B cell (primary cell): ENCODE results near the gene ADGRA3. TPM values are rescaled to one million over a fixed set of nuclear protein-coding genes. Genes with fewer than 3 reads are reported as not detected.

Experiments
- ATAC-seq: fragments of 200-7000 bp; cut with Tn5 transposase; one replicate; pipeline ENCODE4 v1.10.0; 2021; ENCODE audit warnings: low read depth, mild to moderate bottlenecking, moderate number of reproducible peaks, moderate library complexity
- CTCF ChIA-PET: fragments of 350-600 bp; sonication (Branson Sonifier 250); formaldehyde crosslinking; loops from one replicate; lab custom pipeline; 2021; ENCODE audit warnings: antibody characterized with exemption, inconsistent platforms; lab: Charles Lee
- POLR2A ChIA-PET: fragments of 350-600 bp; sonication (Branson Sonifier 250); formaldehyde crosslinking; loops from one replicate; lab custom pipeline; 2021; ENCODE audit warnings: antibody characterized with exemption; lab: Charles Lee
- DNase-seq: peaks from one replicate; pipeline ENCODE4 v3.0.0; 2013
- H2AFZ ChIP-seq: 2 replicates; pipeline ENCODE4 v1.6.1; 2012; ENCODE audit warnings: mild to moderate bottlenecking, low read depth, low read length; ENCODE audit not compliant: insufficient read depth, poor library complexity, severe bottlenecking
- H3K27ac ChIP-seq, 2 donors: 1 replicate in 1 of 2; 2 replicates in 1 of 2; pipeline ENCODE4 v1.5.1; 2012 to 2013; ENCODE audit warnings: low read length in 2 of 2, mild to moderate bottlenecking in 2 of 2, moderate library complexity in 1 of 2
- H3K27me3 ChIP-seq, 4 experiments: fragments of 200-600 bp in 1 of 4; sonication (generic) in 1 of 4; replicated peaks in 1 of 4; 1 replicate in 2 of 4; 2 replicates in 2 of 4; pipeline versions ENCODE4 v1.6.1 to v1.7.0; 2013 to 2016; ENCODE audit warnings: low read length in 3 of 4, mild to moderate bottlenecking in 2 of 4, mixed read lengths in 1 of 4, moderate library complexity in 1 of 4; ENCODE audit not compliant: insufficient read depth in 4 of 4, control insufficient read depth in 3 of 4; ENCODE audit errors: control extremely low read depth in 1 of 4
- H3K36me3 ChIP-seq, 2 experiments: replicated peaks in 1 of 2; 1 replicate in 1 of 2; 2 replicates in 1 of 2; pipeline versions ENCODE4 v1.6.1 to v1.7.1; 2013; ENCODE audit warnings: low read length in 1 of 2; ENCODE audit not compliant: insufficient read depth in 2 of 2, control insufficient read depth in 1 of 2; ENCODE audit errors: control extremely low read depth in 1 of 2, extremely low read depth in 1 of 2
- H3K4me1 ChIP-seq, 2 donors: fragments of 200-600 bp in 1 of 2; sonication (generic) in 1 of 2; 1 replicate in 1 of 2; 2 replicates in 1 of 2; pipeline versions ENCODE4 v1.5.1 to v1.6.1; 2013 to 2017; ENCODE audit warnings: low read length in 2 of 2; ENCODE audit not compliant: control insufficient read depth in 2 of 2, insufficient read depth in 2 of 2
- H3K4me2 ChIP-seq: replicated peaks from 2 replicates; pipeline ENCODE3; 2012; ENCODE audit warnings: mild to moderate bottlenecking, low read depth, low read length; ENCODE audit not compliant: poor library complexity, severe bottlenecking
- H3K4me3 ChIP-seq, 5 experiments: fragments of 200-600 bp in 1 of 5; sonication (generic) in 1 of 5; 1 replicate in 3 of 5; 2 replicates in 2 of 5; pipeline versions ENCODE4 v1.5.1 to v1.7.0; 2011 to 2016; ENCODE audit warnings: low read length in 4 of 5, mild to moderate bottlenecking in 4 of 5, low read depth in 2 of 5, control low read depth in 1 of 5, moderate library complexity in 1 of 5; ENCODE audit not compliant: insufficient read depth in 1 of 5; ENCODE audit errors: control extremely low read depth in 1 of 5, extremely low read depth in 1 of 5
- H3K79me2 ChIP-seq: fragments of 200-600 bp; sonication (generic); one replicate; pipeline ENCODE4 v1.6.0; 2016; ENCODE audit warnings: low read length; ENCODE audit not compliant: control insufficient read depth, insufficient read depth
- H3K9ac ChIP-seq: fragments of 200-600 bp; sonication (generic); 2 replicates; pipeline ENCODE4 v1.6.1; 2017; ENCODE audit warnings: mild to moderate bottlenecking, low read length, moderate library complexity
- H3K9me3 ChIP-seq, 3 donors: one replicate each; pipeline versions ENCODE4 v1.6.1 to v1.7.1; 2013; ENCODE audit warnings: low read length in 2 of 3; ENCODE audit not compliant: control insufficient read depth in 2 of 3, insufficient read depth in 1 of 3; ENCODE audit errors: control extremely low read depth in 1 of 3
- H4K20me1 ChIP-seq: 2 replicates; pipeline ENCODE4 v1.6.0; 2012; ENCODE audit warnings: mild to moderate bottlenecking, low read length; ENCODE audit not compliant: insufficient read depth, control insufficient read depth, poor library complexity, severe bottlenecking
- H3K27ac Mint-ChIP-seq: one replicate; pipeline ENCODE4 v1.8.0; 2021; ENCODE audit warnings: mixed read lengths
- H3K27me3 Mint-ChIP-seq: one replicate; pipeline ENCODE4 v1.8.0; 2021; ENCODE audit warnings: mixed read lengths
- H3K4me1 Mint-ChIP-seq: one replicate; pipeline ENCODE4 v1.8.0; 2021; ENCODE audit warnings: mixed read lengths
- H3K4me3 Mint-ChIP-seq: one replicate; pipeline ENCODE4 v1.8.0; 2021; ENCODE audit warnings: mixed read lengths
- H3K9me3 Mint-ChIP-seq: one replicate; pipeline ENCODE4 v1.8.0; 2022; ENCODE audit warnings: mixed read lengths; ENCODE audit not compliant: insufficient read depth
- EZH2 ChIP-seq: IDR thresholded peaks from 2 replicates; pipeline ENCODE4 v1.6.1; 2012; ENCODE audit warnings: borderline replicate concordance, low read depth, mild to moderate bottlenecking, moderate library complexity, low read length; ENCODE audit not compliant: insufficient read depth, poor library complexity, severe bottlenecking
- WGBS: methylation state at CpG from one replicate; pipeline ENCODE4 v1.1.5; 2013; ENCODE audit warnings: missing lambda C conversion rate; ENCODE audit not compliant: insufficient coverage; 5-methylcytosine and 5-hydroxymethylcytosine counted together
- intact Hi-C: fragments of 100-400 bp; cut with micrococcal nuclease; formaldehyde crosslinking; loops from one replicate; pipeline ENCODE4 v1.10.0; 2022
- polyA plus RNA-seq: library from polyadenylated mRNA; depleted of rRNA; stranded (reverse); fragments of >200 nt; gene quantifications from 2 replicates; pipeline ENCODE4 v1.2.3, GENCODE V29; 2012
- total RNA-seq, 2 donors: library from RNA; stranded (reverse); fragments of 120-200 nt in 1 of 2; gene quantifications; 1 replicate in 1 of 2; 2 replicates in 1 of 2; pipeline versions ENCODE4 v1.2.3 to v1.2.4, GENCODE V29; 2013 to 2022
- TF ChIP-seq, protein P1 (sequence below): fragments of 200-600 bp; IDR thresholded peaks from one replicate; pipeline ENCODE4 v1.8.0; 2022; ENCODE audit warnings: antibody characterized with exemption, mild to moderate bottlenecking

The ADGRA3 gene
- total and polyA plus RNA-seq, 2 donors (not counting 1 experiment from before 2014, with no cell fraction given) = 0.25 TPM; not detected in 1

DNA sequence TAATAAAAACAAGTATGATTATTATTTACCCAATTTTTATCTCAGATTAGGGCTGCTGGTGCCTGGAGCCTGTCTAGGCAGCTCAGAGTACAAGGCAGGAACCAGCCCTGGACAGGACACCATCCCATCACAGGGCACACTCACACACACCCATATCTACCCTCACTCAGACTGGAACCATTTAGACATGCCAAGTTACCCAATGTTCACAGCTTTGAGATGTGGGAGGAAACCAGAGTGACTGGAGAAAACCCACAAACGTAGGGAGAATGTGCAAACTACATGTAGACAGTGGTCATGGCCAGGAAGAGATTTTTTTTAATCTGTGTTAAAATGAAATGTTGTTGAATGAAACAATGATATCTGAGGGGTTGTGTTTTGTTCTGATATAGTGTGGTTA, 35.7 kb upstream of the ADGRA3 start:
- intact Hi-C loops = no loop called here
- Histone ChIP-seq H3K79me2 (no peaks in the 10 kb centered on the region), H3K9me3 (no peaks in the 10 kb centered on the region), H2AFZ (no peak overlapping the region), H4K20me1 (no peaks in the 10 kb centered on the region), H3K27me3 (no peaks in the 10 kb centered on the region), H3K36me3 (no peaks in the 10 kb centered on the region), H3K27ac (no peak overlapping the region), H3K4me3 (no peak overlapping the region), H3K4me2 (no peak overlapping the region), H3K4me1 (no peaks in the 10 kb centered on the region), H3K9ac (no peak overlapping the region)
- ATAC-seq (no peak), DNase-seq (no peak)
- CTCF ChIA-PET = no interaction called here
- H3K9me3 Mint-ChIP-seq = no peaks in the 10 kb centered on the region
- 40% methylated on average over 1 of the region's 1 CpG for WGBS
- POLR2A ChIA-PET = no interaction called here
- H3K4me1 Mint-ChIP-seq = no peaks in the 10 kb centered on the region
- no peak overlapping the region for H3K4me3 Mint-ChIP-seq
- no peak overlapping the region for H3K27ac Mint-ChIP-seq
- TF ChIP-seq, protein P1, sequence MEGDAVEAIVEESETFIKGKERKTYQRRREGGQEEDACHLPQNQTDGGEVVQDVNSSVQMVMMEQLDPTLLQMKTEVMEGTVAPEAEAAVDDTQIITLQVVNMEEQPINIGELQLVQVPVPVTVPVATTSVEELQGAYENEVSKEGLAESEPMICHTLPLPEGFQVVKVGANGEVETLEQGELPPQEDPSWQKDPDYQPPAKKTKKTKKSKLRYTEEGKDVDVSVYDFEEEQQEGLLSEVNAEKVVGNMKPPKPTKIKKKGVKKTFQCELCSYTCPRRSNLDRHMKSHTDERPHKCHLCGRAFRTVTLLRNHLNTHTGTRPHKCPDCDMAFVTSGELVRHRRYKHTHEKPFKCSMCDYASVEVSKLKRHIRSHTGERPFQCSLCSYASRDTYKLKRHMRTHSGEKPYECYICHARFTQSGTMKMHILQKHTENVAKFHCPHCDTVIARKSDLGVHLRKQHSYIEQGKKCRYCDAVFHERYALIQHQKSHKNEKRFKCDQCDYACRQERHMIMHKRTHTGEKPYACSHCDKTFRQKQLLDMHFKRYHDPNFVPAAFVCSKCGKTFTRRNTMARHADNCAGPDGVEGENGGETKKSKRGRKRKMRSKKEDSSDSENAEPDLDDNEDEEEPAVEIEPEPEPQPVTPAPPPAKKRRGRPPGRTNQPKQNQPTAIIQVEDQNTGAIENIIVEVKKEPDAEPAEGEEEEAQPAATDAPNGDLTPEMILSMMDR = no peak
- no peak for TF ChIP-seq EZH2
- H3K27me3 Mint-ChIP-seq = no peaks in the 10 kb centered on the region

DNA sequence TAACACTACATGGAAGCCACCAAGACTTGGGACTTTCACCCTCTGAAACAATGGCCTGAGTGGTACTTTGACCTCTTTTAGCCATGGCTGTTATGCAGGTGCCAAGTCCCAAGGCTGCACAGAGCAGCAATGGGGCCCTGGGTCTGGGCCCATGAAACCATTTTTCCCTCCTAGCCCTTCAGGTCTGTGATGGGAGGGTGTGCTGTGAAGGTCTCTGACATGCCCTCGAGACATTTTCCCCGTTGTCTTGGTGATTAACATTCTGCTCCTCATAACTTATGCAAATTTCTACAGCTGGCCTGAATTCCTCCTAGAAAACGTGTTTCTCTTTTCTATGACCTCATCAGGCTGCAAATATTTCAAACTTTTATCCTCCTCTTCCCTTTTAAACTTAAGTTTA, 30.4 kb upstream of the ADGRA3 start:
- Histone ChIP-seq H3K27ac (no peak overlapping the region), H3K9me3 (peaks cover 0 to 7% (median 2%) of the 10 kb centered on the region in 3 donors), H4K20me1 (no peaks in the 10 kb centered on the region), H3K36me3 (no peaks in the 10 kb centered on the region), H3K4me3 (no peak overlapping the region), H3K79me2 (no peaks in the 10 kb centered on the region), H3K4me2 (no peak overlapping the region), H3K4me1 (no peaks in the 10 kb centered on the region), H3K27me3 (no peaks in the 10 kb centered on the region), H2AFZ (no peak overlapping the region), H3K9ac (no peak overlapping the region)
- Mint-ChIP-seq H3K4me3 (no peak overlapping the region), H3K27ac (no peak overlapping the region), H3K9me3 (peaks cover 8% of the 10 kb centered on the region), H3K4me1 (no peaks in the 10 kb centered on the region), H3K27me3 (no peaks in the 10 kb centered on the region)
- CTCF ChIA-PET = no interaction called here
- no peak for DNase-seq
- intact Hi-C loops = no loop called here
- TF ChIP-seq EZH2 = no peak
- TF ChIP-seq, protein P1 = no peak
- WGBS = 73% methylated on average over 2 of the region's 3 CpGs
- no peak for ATAC-seq
- POLR2A ChIA-PET = no interaction called here
